ENCODE measurements around the gene SLC4A2.

The SLC4A2 gene

DNA sequence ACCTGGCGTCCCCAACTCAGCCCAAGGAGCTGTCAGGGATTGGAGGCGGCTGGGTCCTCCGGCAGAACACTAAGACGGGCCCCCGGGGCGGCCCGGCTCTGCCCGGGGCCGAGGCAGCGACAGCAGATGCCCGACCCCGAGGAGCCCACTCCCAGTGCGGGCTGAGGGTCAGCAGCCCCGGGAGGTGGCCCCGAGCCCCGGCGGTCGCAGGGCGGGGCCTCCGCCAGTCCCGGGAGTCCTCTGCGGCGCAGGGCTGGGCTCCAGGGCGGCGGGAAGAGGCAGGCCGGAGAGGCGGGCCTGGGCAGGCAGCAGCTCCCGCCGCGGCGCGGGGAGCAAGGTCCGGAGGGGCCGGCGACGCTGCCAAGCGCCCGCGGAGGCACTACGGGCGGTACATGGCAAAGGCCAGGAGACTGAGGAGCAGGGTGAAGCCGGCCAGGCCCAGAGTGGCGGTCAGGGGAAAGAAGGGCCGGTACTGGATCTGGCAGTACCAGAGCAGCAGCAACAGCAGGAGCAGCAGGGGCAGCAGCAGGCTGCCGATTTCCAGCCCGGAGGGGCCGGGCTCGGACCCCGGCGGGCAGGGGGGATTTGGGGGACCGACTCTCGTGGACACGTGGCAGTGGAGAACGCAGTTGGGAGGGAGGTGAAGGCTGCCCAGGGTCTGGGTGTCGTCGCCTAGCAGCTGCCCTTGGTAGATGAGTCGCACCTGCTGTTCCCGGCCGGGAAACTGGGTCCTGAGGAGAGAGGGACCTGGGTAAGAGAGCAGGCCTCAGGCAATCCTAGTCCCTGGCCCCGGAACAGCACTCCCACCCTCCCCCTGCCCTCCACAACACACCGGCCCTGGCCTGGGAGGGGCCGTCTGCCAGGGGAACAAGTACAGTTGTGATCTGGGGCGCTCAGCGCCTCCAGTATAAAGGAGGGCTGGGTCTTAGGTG is 22.0 kb downstream of the SLC4A2 start:
- no peak for DNase-seq (ENCODE audit: low read depth in 2 of 2)

DNA sequence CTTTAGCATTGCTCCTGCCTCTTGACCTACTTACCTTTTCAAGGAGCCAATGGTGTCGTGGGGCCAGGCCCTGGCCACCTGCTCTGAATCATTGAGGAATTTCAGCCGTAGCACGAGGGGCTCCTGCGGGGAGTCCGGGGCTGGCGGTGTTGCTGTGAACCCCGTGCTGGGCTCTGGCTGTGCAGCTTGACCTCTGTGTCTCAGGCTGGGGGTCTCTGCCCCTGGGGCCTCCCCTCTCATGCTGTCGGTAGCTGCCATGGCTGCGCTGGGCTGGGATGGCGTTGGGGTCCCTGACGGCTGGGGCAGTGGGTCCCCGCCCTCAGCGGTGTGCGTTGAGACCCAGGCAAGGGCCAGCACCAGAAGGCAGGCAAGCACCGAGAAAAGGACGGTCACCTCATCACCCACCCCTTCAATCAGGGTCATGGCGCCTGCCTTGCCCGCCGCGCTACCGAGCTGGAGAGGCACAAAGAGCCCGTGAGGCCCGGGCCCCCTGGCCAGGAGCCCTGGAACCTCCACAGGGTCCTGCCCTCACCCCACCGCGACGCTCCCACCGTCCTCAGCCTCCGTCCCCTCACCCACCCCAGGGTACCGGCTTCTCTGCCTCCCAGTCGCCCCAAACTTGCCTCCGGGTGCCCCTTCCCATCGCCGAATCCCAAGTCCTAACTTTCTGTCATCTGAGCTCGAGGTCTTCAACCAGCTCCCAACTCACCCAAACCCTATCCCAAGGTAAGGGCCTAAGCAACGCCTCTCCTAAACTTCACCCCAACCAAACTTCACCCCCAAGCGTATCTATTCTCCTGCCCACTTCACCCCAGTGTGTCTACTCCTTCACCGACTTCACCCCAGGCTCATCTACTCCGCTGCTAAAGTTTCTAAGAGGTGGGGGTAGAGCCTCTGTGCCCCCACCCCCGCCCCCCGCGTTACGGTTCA is 23.0 kb downstream of the SLC4A2 start:
- DNase-seq (ENCODE audit: low read depth in 2 of 2), result no peak

DNA sequence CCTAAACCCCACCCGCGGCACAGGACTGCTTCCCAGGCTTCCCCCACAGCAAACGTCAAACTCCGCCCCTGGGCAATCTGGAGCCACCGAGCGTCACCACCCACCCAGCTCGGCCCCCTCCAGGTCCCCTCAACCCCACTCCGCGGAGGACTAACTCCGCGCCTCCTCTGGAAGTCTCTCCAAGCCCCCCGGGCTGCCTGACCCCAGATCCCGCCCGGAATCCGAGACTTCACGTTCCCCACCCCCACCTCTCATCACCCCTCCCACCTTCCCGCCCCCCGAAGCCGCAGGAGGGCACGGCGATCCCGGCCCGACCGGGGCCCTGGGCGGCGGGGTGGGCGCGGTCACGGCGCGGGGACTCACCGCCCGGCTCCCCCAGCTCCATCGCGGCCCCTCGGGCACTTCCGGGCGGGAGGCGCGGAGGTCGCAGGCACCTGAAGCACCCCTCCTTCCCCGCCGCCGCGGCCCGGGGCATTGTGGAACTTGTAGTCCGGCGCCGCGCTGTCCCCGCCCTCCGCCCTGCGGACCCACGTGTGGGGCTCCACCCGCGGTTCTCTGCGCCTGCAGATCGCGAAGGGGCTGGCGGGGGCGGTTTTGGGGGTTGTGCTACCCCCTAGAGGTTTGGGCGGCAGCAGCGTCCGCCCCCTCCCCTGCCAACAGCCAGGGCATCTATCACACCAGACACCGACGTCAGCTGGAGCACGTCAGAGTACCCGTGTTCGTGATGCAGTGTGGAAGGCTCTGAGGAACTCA is 23.9 kb downstream of the SLC4A2 start, which contains the start of gene TMUB1:
TMUB1 (minus strand) TSS at position 423 of the 753 bp plus-strand sequence. CDS start 930 bp downstream, outside the sequence.
- DNase-seq (ENCODE audit: low read depth in 2 of 2), result peak; percentile 70 to 82

DNA sequence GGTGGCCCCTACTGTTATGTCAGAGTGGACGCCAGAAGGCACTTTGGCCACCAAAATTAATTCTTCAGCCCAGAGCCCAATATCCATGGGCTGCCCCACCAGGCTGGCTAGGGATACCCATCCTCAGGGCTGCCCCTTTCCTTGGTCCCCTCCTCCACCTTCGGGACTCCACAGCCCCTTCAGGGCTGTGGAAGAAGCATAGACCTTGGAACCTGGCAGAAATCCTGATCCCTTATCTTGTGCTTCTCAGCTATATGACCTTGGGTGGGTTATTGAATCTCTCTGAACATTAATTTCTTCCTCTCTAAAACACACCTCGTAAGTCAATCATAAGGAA is 24.4 kb downstream of the SLC4A2 start:
- DNase-seq (ENCODE audit: low read depth in 2 of 2), result no peak

DNA sequence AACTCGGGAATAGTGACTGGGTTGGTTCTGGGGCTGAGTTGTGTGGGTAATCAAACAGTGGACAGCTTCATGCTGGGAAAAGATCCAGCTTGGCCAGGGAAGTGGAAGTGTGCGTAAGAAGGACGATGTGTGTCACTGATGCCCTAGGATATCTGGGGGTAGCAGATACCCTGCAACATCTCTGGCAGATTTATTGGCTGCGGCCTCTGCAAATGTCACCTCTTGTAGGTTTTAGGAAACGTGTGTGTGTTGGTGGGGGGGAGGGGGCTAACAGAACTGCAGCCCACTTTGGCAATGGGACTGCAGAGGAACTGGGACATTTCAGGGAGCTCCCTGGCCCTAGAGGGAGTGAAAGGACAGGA is 25.9 kb downstream of the SLC4A2 start:
- DNase-seq (ENCODE audit: low read depth in 2 of 2), result no peak

DNA sequence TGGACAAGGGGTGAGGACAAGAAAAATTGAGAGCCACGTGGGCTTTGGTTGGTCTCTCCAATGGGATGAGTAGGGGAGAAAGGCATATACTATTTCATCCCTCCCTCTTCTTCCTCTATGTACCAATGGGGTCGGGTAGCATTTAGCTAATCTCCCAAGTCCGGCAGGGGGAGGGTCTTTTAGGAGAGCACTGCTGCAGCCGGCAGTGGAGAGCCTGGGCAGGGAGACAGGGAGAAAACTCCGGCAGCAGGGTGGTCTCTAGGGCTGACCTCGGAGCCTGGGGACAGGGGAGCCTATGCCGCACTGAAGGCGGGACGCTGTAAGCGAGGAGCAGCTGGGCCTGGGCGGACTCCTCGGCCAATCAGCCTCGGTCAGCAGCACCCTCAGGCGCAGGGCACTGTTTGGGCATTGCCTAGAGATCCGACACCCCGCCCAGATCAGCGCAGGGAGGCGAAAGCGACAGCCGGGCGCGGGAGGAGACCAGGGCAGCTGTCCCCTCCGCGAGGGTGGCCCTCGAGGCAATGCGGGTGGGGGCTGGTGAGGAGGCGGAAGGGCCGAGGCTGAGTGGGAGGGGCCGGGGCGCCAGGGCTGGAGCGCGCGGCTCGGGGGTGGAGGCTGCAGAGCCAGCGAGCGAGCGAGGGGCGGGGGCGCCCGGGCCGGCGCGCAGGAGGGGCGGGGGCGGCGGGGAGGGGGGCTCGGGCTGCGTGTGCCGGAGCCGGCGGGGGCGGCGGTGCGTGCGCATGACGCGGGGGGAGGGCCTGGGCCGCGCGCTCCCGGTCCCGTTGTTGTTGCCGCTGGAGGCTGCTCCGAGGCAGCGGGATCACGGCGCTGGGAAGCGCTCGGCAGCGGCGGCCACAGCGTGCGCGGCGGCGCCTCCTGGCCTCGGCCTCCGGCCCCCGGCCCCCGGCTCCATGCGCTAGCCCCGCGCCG is 26.6 kb downstream of the SLC4A2 start, which contains the start of gene AGAP3:
AGAP3 (plus strand) TSS at position 785 of the 930 bp plus-strand sequence. CDS start 267 bp downstream, outside the sequence.
- DNase-seq (ENCODE audit: low read depth in 2 of 2), result peak; percentile 23 to 48

DNA sequence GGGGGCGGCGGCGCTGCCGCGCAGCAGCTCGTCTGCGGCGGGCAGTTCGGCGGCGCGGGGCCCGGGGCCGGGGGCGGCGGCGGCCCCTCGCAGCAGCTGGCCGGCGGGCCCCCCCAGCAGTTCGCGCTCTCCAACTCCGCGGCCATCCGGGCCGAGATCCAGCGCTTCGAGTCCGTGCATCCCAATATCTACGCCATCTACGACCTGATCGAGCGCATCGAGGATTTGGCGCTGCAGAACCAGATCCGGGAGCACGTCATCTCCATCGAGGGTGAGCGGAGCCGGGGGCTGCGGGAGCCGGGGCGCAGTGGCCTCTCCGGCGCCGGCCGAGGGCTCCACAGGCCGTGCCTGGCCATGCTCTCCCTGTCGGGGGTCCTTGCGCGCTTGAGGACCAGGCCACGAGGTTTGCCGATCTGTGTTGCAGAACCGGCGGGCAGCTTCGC is 27.4 kb downstream of the SLC4A2 start:
- no peak for DNase-seq (ENCODE audit: low read depth in 2 of 2)

DNA sequence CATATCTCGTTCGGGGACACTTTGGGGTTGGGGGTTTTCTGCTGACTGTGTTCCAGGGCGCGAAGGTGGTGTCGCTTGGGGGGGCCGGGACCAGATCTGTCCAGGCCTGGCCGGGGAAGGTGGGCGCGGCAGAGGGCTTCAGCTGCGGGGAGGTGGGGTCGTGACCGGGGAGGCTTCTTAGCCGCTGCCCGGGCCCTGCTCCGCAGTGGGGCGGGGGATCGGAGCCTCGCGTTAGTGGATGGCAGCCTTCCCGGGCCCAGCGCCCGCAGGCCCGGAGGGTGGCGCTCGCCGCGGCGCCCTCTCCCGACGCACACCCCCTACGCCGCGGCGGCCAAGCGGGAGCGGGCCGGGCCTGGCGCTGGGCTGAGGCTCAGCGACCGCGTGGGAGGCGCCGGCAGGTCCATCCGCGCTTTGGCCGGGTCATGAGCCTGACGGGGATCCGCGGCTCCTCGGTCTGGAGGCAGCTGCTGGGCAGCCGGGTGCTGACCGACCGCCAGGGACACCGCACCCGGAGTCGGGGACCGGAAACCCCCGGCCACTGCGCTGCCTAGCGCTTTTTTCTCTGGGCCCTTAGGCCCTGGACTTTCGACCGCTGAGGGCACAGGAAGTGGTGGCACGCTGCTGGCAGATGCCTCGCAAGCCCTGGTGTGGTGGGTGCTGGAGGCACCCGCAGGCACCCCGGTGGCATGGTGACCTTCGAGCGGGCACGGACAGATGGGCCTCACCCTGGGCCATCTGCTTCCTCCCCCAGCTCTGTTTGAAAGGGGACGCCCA is 28.0 kb downstream of the SLC4A2 start:
- DNase-seq (ENCODE audit: low read depth in 2 of 2), result no peak

DNA sequence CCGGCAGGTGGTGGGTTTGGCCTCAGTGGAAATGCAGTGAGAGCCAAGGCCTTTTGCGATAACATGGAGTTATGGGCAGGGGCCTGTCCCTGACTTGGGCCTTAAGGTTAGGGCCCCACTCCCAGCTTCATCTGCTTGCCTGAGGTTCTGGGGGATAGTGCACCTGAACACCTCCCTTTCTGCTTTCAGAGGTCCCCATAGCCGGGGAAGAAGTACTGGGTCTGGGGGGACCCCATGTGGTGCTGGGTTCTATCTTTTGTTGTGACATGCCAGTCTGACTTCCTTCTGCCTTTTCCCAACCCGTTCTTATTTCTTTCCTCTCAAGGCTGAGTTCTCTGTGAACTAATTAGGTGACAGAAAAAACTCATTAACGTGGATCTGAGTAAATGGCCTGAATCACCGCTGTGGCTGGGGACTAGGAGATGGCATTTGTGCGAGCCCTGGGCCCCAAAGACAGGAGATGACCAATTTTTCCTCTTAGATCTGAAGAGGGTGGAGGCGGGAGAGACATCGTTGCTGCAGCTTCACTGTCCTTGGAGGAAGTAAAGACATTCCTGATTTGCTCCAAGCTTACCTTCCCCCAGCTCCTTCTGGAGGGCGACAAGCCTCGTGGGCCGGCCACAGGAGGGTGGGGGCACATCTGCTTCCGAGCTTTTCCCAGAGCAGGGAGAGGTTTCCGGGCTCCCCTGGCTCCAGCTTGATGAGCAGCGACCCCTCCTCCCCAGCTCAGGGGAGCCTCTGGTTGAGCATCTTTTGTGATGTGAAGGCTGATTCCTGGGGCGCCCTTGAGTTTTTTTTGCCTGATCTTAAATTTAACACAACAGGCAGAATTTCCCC is 28.8 kb downstream of the SLC4A2 start:
- DNase-seq (ENCODE audit: low read depth in 2 of 2), result no peak

DNA sequence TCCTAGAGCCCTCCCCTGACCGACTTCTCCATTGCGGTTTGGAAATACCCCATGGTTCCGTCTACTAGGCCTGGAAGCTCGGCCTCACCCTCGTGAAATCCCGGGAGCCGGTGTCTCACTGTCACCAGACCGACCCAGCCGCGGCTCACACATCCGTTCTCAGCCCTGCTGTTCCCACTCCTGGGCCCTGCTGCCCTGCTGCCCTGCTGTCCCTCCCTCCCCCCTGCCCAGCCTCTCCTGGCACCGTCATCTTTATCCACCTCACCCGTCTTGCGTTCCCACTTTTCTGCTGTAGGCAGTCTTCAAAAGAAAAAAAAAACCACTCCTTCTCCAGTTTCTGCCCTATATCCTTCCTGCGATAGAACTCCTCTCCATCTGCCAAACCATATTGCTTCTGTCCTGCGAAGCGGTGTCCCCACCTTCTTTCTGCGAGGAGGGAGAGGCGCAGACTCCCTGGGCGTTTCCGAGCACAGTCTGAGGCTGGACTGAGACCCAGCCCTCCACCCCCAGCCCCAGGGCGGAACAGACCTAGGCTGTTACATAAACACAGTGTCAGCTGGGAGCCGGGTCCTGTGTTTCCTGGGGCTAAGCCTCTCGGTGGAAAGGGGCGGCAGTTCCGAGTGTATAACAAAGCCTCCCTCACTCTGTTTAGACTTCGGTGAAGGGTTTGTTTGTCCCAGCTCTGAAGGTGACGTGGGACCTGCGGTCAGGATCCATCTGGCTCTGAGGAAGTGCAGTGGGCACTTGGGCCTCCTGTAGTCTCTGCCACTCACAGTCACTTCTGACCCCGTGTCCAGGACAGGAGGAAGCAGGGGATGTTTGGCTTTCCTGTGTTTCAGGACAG is 29.7 kb downstream of the SLC4A2 start:
- DNase-seq (ENCODE audit: low read depth in 2 of 2), result no peak

DNA sequence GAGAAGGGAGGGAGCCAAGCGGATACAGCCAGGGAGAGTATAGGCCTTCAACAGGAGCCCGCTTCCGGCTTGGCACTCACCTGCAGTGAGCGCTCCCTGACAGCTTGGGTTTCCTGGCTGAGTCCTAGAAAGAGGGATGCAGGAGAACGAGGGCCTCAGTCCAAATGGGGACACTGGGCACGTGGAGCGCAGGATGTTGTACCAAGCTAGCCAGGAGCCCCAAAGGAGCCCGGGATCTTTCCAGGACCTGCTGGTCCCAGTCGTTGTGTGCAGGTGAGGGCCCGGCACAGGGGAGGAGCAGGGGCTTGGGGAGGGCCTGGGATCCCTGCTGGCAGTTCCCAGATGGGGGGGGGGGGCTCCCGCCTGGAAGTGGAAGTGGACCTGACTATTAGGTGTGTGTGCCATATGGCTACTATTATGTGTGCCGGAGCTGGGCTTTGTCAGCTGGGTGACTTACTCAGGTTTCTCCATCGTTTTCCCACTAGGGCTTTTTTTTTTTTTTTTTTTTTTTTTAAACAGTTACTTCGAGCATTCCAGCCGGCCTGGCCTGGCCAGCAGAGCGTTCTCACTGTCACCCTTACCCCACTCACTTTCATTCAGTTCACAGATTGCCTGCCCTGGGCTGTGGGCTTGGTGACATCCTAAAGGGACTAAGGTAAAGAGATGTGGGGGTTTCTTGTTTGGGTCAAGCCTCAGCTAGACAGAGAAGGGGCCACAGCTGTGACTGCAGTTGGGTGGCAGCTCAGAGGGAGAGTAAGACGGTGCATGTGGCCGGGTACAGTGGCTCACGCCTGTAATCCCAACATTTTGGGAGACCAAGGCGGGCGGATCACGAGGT is 30.7 kb downstream of the SLC4A2 start:
- DNase-seq (ENCODE audit: low read depth in 2 of 2), result no peak

DNA sequence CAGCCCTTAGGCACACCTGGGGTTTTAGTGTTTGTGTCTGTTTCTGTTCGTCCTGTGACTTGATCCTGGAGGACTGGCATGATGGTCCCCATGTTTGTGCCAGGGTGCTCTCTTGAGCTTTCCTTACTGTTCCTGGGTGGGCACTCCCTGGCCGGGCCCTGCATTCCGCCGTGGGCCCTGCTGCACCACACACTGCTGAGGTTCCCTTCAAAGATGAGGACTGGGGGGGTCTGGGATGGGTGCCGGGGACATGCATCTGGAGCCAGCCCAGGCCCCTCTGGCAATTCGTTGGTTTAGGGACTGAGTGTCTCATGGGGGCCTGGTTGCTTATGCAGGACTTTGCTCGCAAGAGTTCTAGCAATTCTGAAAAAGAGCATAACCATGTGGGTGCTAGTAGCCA is 31.6 kb downstream of the SLC4A2 start:
- DNase-seq (ENCODE audit: low read depth in 2 of 2), result no peak

DNA sequence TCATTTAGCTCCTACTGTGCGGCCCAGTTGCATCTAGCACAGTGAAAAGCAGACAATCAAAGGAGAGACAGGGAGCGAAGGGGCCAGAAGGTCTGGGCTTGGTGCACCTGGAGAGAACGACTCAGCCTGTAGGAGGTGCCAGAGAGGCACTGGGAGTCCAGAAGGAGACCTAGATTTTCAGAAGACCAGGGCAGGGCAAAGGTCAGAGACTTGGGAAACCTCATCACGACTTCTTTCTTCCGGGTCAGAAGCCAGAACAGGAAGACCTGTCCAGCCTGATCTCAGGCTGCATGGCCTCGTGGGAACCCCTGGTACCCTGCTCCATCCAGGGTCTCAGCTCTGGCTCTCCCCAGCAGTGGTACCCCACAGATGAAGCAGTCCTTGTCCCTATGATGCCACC is 32.0 kb downstream of the SLC4A2 start:
- no peak for DNase-seq (ENCODE audit: low read depth in 2 of 2)

DNA sequence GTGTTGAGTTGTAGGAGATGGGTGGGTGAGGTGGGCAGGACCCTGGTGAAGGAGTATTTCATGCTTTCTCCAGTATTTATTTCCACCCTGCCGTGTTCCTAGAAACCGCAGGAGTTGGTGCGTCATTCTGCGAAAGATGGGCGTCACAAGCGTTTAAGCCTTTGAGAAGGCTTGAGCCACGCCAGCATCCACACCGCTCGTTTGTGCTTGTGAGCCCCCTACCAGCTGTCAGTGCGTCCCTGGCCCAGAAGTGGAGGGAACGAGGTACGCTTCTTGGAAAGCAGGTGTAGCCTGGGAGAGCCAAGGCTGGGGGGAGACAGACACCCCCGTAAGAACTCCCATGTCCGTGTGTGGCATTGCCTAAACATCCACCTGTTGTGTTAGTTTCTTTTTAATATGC is 32.6 kb downstream of the SLC4A2 start:
- no peak for DNase-seq (ENCODE audit: low read depth in 2 of 2)

DNA sequence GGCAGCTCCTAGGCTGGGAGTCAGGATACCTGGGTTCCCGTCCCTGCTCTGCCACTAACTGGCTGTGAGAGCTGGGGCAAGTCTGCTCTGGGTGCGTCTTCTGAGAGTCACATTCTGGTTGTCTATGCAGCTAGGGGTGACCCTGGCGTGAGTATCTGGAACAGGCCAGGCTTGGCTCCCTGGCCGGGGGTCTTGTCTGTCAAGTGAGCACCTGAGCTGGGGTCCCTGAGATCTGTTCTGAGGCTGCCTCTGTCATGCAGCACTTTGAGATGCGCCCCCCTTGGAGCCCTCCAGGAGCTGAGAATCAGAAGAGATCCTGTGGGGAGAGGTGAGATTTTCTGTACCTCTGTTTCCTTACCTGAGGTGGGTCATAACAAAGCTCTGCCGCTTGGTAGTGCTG is 34.4 kb downstream of the SLC4A2 start:
- DNase-seq (ENCODE audit: low read depth in 2 of 2), result no peak

DNA sequence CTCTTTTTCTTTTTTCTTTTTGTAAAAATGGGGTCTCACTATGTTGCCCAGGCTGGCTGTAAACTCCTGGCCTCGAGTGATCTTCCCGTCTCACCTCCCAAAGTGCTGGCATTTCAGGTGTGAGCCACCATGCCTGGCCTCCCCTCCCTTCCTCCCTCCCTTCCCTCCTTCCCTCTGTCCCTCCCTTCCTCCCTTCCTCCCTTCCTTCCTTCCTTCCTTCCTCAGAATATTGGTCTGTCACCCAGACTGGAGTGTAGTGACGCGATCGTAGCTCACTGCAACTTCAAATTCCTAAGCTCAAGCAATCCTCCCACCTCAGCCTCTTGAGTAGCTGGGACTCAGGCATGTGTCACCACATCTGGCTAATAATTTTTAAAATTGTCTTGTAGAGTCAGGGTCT is 35.3 kb downstream of the SLC4A2 start:
- DNase-seq (ENCODE audit: low read depth in 2 of 2), result no peak

Measured in stimulated activated CD4-positive, alpha-beta T cell treated with anti-CD3 and anti-CD28 coated beads, Interleukin-12 subunit alpha, Interleukin-12 subunit beta, amount 100 ng/mL, for 24 hours (primary cell).